Neural progenitor cell (in vitro differentiated cells): ENCODE data around the gene CRK.

ENCODE experiments used
- CTCF ChIP-seq: fragments of 200-600 bp; sonication (generic); IDR thresholded peaks from 2 replicates; pipeline ENCODE4 v1.5.1; 2017; ENCODE audit warnings: antibody characterized with exemption, mild to moderate bottlenecking
- EZH2 ChIP-seq: fragments of 200-600 bp; sonication (generic); IDR thresholded peaks from 2 replicates; pipeline ENCODE4 v1.6.1; 2017; ENCODE audit warnings: antibody characterized with exemption, mild to moderate bottlenecking, moderate library complexity

GRCh38 chr17:1416414-1416813 is 39.6 kb downstream of the CRK start:
- TF ChIP-seq CTCF (no peak), EZH2 (no peak)
